ENCODE measurements around the gene CRTC1. TPM values are rescaled to one million over a fixed set of nuclear protein-coding genes. Genes with fewer than 3 reads are reported as not detected.

The CRTC1 gene
- total RNA-seq, 3 donors from 2014 or later, result 11.5 to 15.1 (median 12.5) TPM

GRCh38 chr19:18699403-18700054 lies 16.0 kb downstream of the CRTC1 start:
- no peaks in the 10 kb centered on the region for H3K36me3 ChIP-seq (ENCODE audit: low read depth)
- intact Hi-C loops (cut with DNase I, micrococcal nuclease), result no loop called here
- TF ChIP-seq, protein P1, sequence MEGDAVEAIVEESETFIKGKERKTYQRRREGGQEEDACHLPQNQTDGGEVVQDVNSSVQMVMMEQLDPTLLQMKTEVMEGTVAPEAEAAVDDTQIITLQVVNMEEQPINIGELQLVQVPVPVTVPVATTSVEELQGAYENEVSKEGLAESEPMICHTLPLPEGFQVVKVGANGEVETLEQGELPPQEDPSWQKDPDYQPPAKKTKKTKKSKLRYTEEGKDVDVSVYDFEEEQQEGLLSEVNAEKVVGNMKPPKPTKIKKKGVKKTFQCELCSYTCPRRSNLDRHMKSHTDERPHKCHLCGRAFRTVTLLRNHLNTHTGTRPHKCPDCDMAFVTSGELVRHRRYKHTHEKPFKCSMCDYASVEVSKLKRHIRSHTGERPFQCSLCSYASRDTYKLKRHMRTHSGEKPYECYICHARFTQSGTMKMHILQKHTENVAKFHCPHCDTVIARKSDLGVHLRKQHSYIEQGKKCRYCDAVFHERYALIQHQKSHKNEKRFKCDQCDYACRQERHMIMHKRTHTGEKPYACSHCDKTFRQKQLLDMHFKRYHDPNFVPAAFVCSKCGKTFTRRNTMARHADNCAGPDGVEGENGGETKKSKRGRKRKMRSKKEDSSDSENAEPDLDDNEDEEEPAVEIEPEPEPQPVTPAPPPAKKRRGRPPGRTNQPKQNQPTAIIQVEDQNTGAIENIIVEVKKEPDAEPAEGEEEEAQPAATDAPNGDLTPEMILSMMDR (IDR thresholded peaks at IDR 0.05), result no peak
- H3K4me3 ChIP-seq, result no peak overlapping the region
- ATAC-seq, result peak; percentile 57
- peaks cover 4% of the 10 kb centered on the region for H3K4me1 ChIP-seq (ENCODE audit: low read depth)
- no peaks in the 10 kb centered on the region for H3K9me3 ChIP-seq
- DNase-seq, result peak in 2 of 3 donors; percentile 42 to 46

DNA sequence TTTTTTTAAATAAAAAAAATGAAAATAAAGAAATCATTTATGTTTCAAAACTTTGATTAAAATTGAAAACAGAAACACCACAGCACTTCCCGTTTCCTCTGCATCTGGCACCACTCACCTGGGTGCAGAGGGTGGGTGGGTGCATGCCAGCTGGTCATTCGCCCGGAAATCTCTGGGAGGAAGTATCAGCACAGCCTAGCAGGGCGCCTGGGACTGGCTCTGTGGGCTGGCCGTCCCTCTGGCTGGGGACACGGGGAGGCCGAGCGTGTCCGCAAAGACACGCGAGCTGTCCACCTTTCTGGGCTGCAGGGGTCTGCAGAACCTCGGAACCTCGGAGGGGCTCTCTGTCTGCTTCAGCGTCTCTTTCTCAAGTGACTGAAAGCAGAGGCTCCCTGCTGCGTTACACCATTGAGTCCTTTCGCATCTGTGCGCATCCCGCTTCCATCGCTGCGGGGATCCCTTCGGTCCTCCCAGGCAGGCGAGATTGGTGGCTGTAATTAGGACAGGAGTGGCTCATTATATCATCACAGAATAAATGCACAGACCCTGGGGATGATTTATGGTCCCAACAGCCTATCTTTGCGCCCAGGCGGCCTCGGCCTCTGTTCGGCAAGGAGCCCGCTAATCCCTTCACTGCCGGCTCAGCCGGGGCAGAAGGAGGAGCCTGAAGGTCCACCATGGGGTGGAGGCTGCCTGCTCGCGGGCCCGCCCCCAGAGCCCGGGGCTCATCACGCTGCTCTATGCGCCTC lies 17.2 kb downstream of the CRTC1 start:
- intact Hi-C loops (cut with DNase I, micrococcal nuclease), result no loop called here
- peak; percentile 51 to 85 (median 70) for DNase-seq
- ATAC-seq, result peak; percentile 73
- H3K9me3 ChIP-seq, result no peaks in the 10 kb centered on the region
- TF ChIP-seq, protein P1 (IDR thresholded peaks at IDR 0.05), result no peak
- H3K36me3 ChIP-seq (ENCODE audit: low read depth), result no peaks in the 10 kb centered on the region
- H3K4me3 ChIP-seq, result no peak overlapping the region
- H3K4me1 ChIP-seq (ENCODE audit: low read depth), result peaks cover 4% of the 10 kb centered on the region

GRCh38 chr19:18701250-18701608 lies 17.7 kb downstream of the CRTC1 start:
- Histone ChIP-seq H3K36me3 (ENCODE audit: low read depth) (no peaks in the 10 kb centered on the region), H3K4me1 (ENCODE audit: low read depth) (peaks cover 4% of the 10 kb centered on the region), H3K9me3 (no peaks in the 10 kb centered on the region), H3K4me3 (no peak overlapping the region)
- DNase-seq (no peak), ATAC-seq (no peak)
- TF ChIP-seq, protein P1 (IDR thresholded peaks at IDR 0.05), result no peak
- intact Hi-C loops (cut with DNase I, micrococcal nuclease), result no loop called here

- DNase-seq (no peak), ATAC-seq (no peak)
- TF ChIP-seq, protein P1 (IDR thresholded peaks at IDR 0.05), result no peak
- intact Hi-C loops (cut with DNase I, micrococcal nuclease), result no loop called here
- Histone ChIP-seq H3K9me3 (no peaks in the 10 kb centered on the region), H3K36me3 (ENCODE audit: low read depth) (no peaks in the 10 kb centered on the region), H3K4me1 (ENCODE audit: low read depth) (peaks cover 4% of the 10 kb centered on the region), H3K4me3 (no peak overlapping the region)
Observed at GRCh38 chr19:18704054-18704453, 20.6 kb downstream of the CRTC1 start.

- ATAC-seq (no peak), DNase-seq (no peak)
- Histone ChIP-seq H3K36me3 (ENCODE audit: low read depth) (no peaks in the 10 kb centered on the region), H3K4me1 (ENCODE audit: low read depth) (peaks cover 4% of the 10 kb centered on the region), H3K4me3 (no peak overlapping the region), H3K9me3 (no peaks in the 10 kb centered on the region)
- intact Hi-C loops (cut with DNase I, micrococcal nuclease), result no loop called here
- TF ChIP-seq, protein P1 (IDR thresholded peaks at IDR 0.05), result no peak
Observed at GRCh38 chr19:18704971-18705370, 21.5 kb downstream of the CRTC1 start.
